Measurements from ENCODE around the gene SRR.
"Not testable (repeated sequence)": the region's sequence is repeated elsewhere in the genome, so short reads cannot be mapped to it uniquely, and the experiment has no call there.

SRR gene

DNA sequence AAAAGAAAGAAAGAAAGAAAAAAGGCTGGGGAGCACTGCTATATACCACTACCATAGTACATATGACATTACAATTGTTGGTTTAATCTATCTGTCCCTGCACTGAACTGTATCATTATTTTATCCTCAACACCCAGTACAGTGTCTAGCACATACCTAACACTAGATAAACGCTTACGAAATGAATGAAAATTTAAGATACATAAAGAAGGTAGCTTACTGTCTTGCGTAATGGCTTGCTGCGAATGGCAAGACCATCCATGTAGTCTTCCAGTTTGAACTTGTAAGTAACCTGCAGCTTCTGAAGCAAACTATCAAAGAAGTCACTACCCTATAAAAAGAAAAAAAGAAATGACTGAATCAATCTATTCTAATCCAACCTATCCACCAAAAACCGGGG, 6.7 kb upstream of the SRR start:
- TF ChIP-seq, protein P1, sequence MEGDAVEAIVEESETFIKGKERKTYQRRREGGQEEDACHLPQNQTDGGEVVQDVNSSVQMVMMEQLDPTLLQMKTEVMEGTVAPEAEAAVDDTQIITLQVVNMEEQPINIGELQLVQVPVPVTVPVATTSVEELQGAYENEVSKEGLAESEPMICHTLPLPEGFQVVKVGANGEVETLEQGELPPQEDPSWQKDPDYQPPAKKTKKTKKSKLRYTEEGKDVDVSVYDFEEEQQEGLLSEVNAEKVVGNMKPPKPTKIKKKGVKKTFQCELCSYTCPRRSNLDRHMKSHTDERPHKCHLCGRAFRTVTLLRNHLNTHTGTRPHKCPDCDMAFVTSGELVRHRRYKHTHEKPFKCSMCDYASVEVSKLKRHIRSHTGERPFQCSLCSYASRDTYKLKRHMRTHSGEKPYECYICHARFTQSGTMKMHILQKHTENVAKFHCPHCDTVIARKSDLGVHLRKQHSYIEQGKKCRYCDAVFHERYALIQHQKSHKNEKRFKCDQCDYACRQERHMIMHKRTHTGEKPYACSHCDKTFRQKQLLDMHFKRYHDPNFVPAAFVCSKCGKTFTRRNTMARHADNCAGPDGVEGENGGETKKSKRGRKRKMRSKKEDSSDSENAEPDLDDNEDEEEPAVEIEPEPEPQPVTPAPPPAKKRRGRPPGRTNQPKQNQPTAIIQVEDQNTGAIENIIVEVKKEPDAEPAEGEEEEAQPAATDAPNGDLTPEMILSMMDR (IDR thresholded peaks at IDR 0.05; ENCODE audit: low read depth, low read length), result no peak
- H3K4me3 ChIP-seq (ENCODE audit: low read depth, low read length), result no peak overlapping the region

DNA sequence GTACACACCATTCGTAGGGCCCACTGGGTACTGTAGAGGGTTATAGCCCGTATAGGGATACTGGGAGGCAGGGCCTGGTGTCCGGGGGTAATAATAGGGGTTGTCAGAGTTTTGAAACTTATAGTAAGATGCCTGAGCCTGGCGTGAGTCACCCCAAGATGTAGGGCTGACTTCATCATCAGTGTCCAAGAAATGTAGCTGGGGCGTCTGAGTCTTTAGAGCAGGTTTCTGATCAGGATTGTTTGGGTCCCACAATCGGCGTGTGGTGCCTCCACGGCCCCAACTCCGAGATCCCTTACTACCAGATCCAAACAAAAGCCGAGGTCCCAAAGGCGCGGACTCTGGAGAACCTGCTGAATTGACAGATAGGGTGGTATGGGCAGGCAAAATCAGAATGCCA, 4.6 kb upstream of the SRR start:
- H3K4me3 ChIP-seq (ENCODE audit: low read depth, low read length), result no peak overlapping the region
- TF ChIP-seq, protein P1 (IDR thresholded peaks at IDR 0.05; ENCODE audit: low read depth, low read length), result no peak

GRCh38 chr17:2299756-2300155, 4.0 kb upstream of the SRR start:
- TF ChIP-seq, protein P1 (IDR thresholded peaks at IDR 0.05; ENCODE audit: low read depth, low read length), result no peak
- H3K4me3 ChIP-seq (ENCODE audit: low read depth, low read length), result no peak overlapping the region

DNA sequence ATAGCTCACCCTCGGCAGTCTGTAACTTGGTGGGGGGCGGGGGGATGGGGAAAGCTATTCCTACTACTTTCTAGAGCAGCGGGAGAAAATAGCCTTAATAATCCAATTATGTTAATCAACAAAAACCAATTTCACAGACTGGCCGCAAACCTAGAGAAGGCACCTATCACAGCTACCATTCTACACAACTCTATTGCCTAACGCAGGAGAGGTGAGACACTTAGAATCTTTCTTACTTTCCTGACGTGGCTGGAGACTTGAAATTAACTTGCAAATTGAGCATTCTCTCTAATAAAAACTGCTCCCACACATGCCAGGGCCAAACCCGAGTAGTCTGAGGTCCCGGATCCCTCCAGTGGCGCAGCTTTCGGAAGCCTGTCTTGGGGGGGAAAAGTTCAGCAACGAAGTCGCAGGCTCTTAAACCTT, 959 bp upstream of the SRR start:
- TF ChIP-seq, protein P1 (IDR thresholded peaks at IDR 0.05; ENCODE audit: low read depth, low read length), result no peak
- H3K4me3 ChIP-seq (ENCODE audit: low read depth, low read length), result peak overlapping the region; percentile 92

DNA sequence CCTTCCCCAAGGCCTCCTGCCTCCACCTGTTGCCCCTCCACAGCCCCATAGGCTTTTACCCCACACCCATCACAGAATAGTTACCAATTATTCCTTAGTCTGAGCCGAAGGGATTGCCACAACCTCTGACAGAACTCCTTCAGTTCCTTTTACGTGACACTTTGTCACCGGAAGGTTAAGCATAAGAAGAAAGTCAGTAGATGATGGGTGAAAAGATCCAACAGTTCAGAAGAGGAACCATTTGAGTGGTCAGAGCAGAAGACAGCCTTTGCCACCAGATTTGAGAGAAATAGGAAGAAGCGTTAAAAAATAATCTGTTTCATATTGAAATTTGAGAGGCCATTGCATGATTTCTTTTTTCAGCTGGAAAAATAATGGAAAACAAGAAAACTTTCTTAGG, 1.2 kb downstream of the SRR start:
- TF ChIP-seq, protein P1 (IDR thresholded peaks at IDR 0.05; ENCODE audit: low read depth, low read length), result no peak
- no peak overlapping the region for H3K4me3 ChIP-seq (ENCODE audit: low read depth, low read length)

- TF ChIP-seq, protein P1 (IDR thresholded peaks at IDR 0.05; ENCODE audit: low read depth, low read length), result no peak
- no peak overlapping the region for H3K4me3 ChIP-seq (ENCODE audit: low read depth, low read length)
These were observed 5.8 kb downstream of the SRR start for GRCh38 chr17:2309338-2310154.

GRCh38 chr17:2312736-2313135, 9.0 kb downstream of the SRR start:
- H3K4me3 ChIP-seq (ENCODE audit: low read depth, low read length), result no peak overlapping the region
- TF ChIP-seq, protein P1 (IDR thresholded peaks at IDR 0.05; ENCODE audit: low read depth, low read length), result no peak

DNA sequence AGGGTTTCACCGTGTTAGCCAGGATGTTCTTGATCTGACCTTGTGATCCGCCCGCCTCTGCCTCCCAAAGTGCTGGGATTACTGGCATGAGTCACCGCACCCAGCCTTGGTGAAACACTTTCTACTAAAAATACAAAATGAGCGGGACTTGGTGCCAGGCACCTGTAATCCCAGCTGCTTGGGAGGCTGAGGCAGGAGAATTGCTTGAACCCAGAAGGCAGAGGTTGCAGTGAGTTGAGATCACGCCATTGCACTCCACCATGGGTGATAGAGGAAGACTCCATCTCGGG, 13.1 kb downstream of the SRR start:
- not testable (repeated sequence) for H3K4me3 ChIP-seq (ENCODE audit: low read depth, low read length)

Measured in WI38 (cell line).